Right renal cortex interstitium (tissue), 3 donors: ENCODE data around the gene FIG4. TPM values are rescaled to one million over a fixed set of nuclear protein-coding genes. Genes with fewer than 3 reads are reported as not detected.

Experiments
- polyA plus RNA-seq, 3 donors: library from polyadenylated mRNA; unstranded; fragments of 120-200 nt; gene quantifications; one replicate each; pipeline ENCODE4 v1.2.1, GENCODE V29; 2013; ENCODE audit not compliant: insufficient read length in 3 of 3

FIG4 gene
- polyA plus RNA-seq, 3 donors: 25.6 to 26.7 (median 25.8) TPM

Other genes starting within 250 kb of the FIG4 start
- gene MICAL1, start 235.5 kb upstream of the FIG4 start, polyA plus RNA-seq: 10 to 100 TPM; 20.1 to 27.7 (median 22.4) TPM
- gene ZBTB24, start 208.1 kb upstream of the FIG4 start, polyA plus RNA-seq: 10 to 100 TPM; 14.7 to 15.3 (median 15.2) TPM
- gene AK9, start 94 bp upstream of the FIG4 start, polyA plus RNA-seq: 10 to 100 TPM; 11.2 to 14.9 (median 11.8) TPM